Activated T-helper 1 cell treated with anti-CD3 and anti-CD28 coated beads, Interleukin-12 subunit alpha, Interleukin-12 subunit beta, Interleukin-2, Interleukin-4 antibody, amounts not matched to agents 30 ng/mL and 10 ng/mL and 1 ng/mL, durations not matched to agents 14 hours and 24 hours and 36 hours (primary cell): ENCODE data around the gene ZFP36L1. TPM values are rescaled to one million over a fixed set of nuclear protein-coding genes. Genes with fewer than 3 reads are reported as not detected.
"Not testable (repeated sequence)": the region's sequence is repeated elsewhere in the genome, so short reads cannot be mapped to it uniquely, and the experiment has no call there.

Source experiments
- DNase-seq: peaks from one replicate; pipeline ENCODE4 v3.0.0; 2021; ENCODE audit warnings: low spot score
- H3K27ac Mint-ChIP-seq: one replicate; pipeline ENCODE4 v1.8.0; 2021; ENCODE audit warnings: mild to moderate bottlenecking, mixed read lengths
- H3K27me3 Mint-ChIP-seq: one replicate; pipeline ENCODE4 v1.8.0; 2022; ENCODE audit warnings: mild to moderate bottlenecking, moderate library complexity, mixed read lengths; ENCODE audit not compliant: insufficient read depth
- H3K36me3 Mint-ChIP-seq: one replicate; pipeline ENCODE4 v1.8.0; 2021; ENCODE audit warnings: low read depth, mixed read lengths
- H3K4me1 Mint-ChIP-seq: one replicate; pipeline ENCODE4 v1.8.0; 2021; ENCODE audit warnings: low read depth, mixed read lengths
- H3K4me3 Mint-ChIP-seq: one replicate; pipeline ENCODE4 v1.8.0; 2021; ENCODE audit warnings: mild to moderate bottlenecking, moderate library complexity, mixed read lengths
- H3K9me3 Mint-ChIP-seq: one replicate; pipeline ENCODE4 v1.8.0; 2021; ENCODE audit warnings: mixed read lengths
- intact Hi-C: fragments of 100-400 bp; cut with micrococcal nuclease; formaldehyde crosslinking; loops from one replicate; pipeline ENCODE4 v1.15.1; 2024
- total RNA-seq: library from RNA; stranded (reverse); gene quantifications from 2 replicates; pipeline ENCODE4 v1.2.3, GENCODE V29; 2022

The ZFP36L1 gene
- total RNA-seq, 1 donor from 2014 or later, result 149 TPM

DNA sequence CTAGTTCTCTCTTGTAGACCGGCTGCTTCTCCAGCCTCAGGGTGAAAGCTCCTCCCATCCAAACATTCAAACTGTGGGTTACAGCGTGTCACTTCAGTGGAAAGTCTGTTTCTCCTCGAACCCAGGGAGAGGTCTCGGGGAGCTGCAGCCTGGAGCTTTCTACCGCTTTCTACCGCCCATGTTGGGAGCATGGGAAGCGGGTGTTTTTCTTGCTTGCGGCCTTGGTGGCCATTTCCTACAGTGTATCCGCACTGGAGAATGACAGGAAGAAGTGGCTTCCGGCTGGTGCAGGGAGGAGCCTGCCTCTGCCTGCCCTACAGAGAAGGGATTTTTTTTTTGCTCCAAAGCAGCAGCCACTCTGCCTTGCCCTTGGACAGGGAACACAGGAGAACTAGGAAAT, 21.2 kb downstream of the ZFP36L1 start:
- Mint-ChIP-seq H3K4me1 (peaks cover 38% of the 10 kb centered on the region), H3K36me3 (peaks cover 8% of the 10 kb centered on the region), H3K27me3 (peaks cover 2% of the 10 kb centered on the region), H3K27ac (peak overlapping the region; percentile 54), H3K9me3 (peaks cover 11% of the 10 kb centered on the region), H3K4me3 (peak overlapping the region; percentile 50)
- DNase-seq, result no peak
- intact Hi-C loops, result no loop called here

- Mint-ChIP-seq H3K27ac (peak overlapping the region; percentile 10), H3K4me3 (no peak overlapping the region), H3K4me1 (peaks cover 44% of the 10 kb centered on the region), H3K27me3 (peaks cover 4% of the 10 kb centered on the region), H3K36me3 (peaks cover 6% of the 10 kb centered on the region), H3K9me3 (peaks cover 10% of the 10 kb centered on the region)
- intact Hi-C loops, result no loop called here
- no peak for DNase-seq
Measured at GRCh38 chr14:68770553-68771286, 22.1 kb downstream of the ZFP36L1 start.

DNA sequence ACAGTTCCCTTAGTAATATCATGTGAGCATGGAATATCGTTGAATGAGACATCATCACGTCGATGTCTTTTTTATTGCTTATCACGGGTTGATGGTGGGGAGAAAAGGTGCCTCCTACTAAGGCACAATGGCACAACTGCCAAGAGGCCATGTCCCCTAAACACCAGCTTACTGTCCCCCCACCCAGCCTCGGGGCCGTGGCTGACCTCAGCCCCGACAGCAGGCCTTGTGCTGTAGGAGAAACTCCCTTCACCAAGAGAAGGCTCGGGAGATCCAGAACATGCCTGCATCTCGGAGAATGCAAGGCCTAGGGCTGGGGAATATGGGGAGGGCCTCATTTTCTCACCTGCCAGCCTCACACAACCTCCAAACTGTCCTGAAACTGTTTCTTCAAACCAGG, 22.8 kb downstream of the ZFP36L1 start:
- peaks cover 6% of the 10 kb centered on the region for H3K9me3 Mint-ChIP-seq
- H3K27ac Mint-ChIP-seq, result no peak overlapping the region
- peaks cover 47% of the 10 kb centered on the region for H3K4me1 Mint-ChIP-seq
- intact Hi-C loops, result no loop called here
- H3K4me3 Mint-ChIP-seq, result no peak overlapping the region
- H3K27me3 Mint-ChIP-seq, result peaks cover 6% of the 10 kb centered on the region
- H3K36me3 Mint-ChIP-seq, result peaks cover 4% of the 10 kb centered on the region
- no peak for DNase-seq

- peaks cover 7% of the 10 kb centered on the region for H3K27me3 Mint-ChIP-seq
- peaks cover 47% of the 10 kb centered on the region for H3K4me1 Mint-ChIP-seq
- no peaks in the 10 kb centered on the region for H3K9me3 Mint-ChIP-seq
- intact Hi-C loops, result no loop called here
- DNase-seq, result no peak
- H3K36me3 Mint-ChIP-seq, result peaks cover 1% of the 10 kb centered on the region
- no peak overlapping the region for H3K4me3 Mint-ChIP-seq
- no peak overlapping the region for H3K27ac Mint-ChIP-seq
Measured at GRCh38 chr14:68768316-68768715, 24.6 kb downstream of the ZFP36L1 start.

DNA sequence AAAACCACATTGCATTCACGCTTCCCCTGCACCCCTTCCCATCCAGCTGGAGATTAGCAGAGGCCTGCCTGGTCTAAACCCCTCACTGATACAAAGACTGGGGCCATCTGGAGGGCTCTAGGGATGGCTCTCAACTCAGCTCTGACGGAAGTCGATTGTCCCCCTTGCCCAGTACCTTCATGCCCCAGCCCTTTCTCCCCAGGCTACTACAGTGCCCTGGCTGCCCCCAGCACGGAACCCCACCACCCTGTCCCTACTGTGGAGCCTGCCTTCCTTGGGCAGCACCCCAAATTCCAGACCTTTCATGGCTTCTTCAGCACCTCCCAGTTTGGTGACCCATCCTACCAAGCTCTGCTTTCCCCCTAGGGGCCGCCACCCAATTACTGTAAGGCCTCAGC, 25.6 kb downstream of the ZFP36L1 start:
- Mint-ChIP-seq H3K9me3 (no peaks in the 10 kb centered on the region), H3K4me3 (no peak overlapping the region), H3K36me3 (peaks cover 1% of the 10 kb centered on the region), H3K27ac (no peak overlapping the region), H3K27me3 (peaks cover 7% of the 10 kb centered on the region), H3K4me1 (peaks cover 41% of the 10 kb centered on the region)
- intact Hi-C loops, result no loop called here
- DNase-seq, result no peak

- intact Hi-C loops, result no loop called here
- Mint-ChIP-seq H3K36me3 (no peaks in the 10 kb centered on the region), H3K9me3 (no peaks in the 10 kb centered on the region), H3K4me1 (peaks cover 35% of the 10 kb centered on the region), H3K27ac (no peak overlapping the region), H3K4me3 (no peak overlapping the region), H3K27me3 (peaks cover 7% of the 10 kb centered on the region)
- DNase-seq, result no peak
Measured at GRCh38 chr14:68766299-68767247, 26.3 kb downstream of the ZFP36L1 start.

DNA sequence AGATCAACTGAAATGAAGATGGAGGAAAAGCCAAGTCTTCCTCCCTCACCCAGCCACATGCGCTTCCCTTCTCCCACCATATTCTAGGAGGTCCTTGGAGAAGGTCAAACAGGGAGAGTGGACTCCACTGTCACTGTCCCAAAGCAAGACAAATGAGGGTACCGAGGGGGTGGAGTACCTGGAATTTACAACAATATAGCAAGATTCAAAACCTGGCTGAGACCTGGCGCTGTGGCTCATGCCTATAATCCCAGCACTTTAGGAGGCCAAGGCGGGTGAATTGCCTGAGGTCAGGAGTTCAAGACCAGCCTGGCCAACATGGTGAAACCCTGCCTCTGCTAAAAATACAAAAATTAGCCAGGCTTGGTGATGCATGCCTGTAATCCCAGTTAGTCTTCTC, 29.0 kb downstream of the ZFP36L1 start:
- H3K4me3 Mint-ChIP-seq, DNase-seq, intact Hi-C loops, H3K9me3 Mint-ChIP-seq, H3K27ac Mint-ChIP-seq, H3K36me3 Mint-ChIP-seq, H3K27me3 Mint-ChIP-seq: not testable (repeated sequence)
- H3K4me1 Mint-ChIP-seq, result peaks cover 25% of the 10 kb centered on the region

GRCh38 chr14:68762953-68763764, 29.7 kb downstream of the ZFP36L1 start:
- intact Hi-C loops, result no loop called here
- Mint-ChIP-seq H3K27ac (no peak overlapping the region), H3K4me1 (peaks cover 27% of the 10 kb centered on the region), H3K9me3 (no peaks in the 10 kb centered on the region), H3K27me3 (peaks cover 9% of the 10 kb centered on the region), H3K4me3 (no peak overlapping the region), H3K36me3 (no peaks in the 10 kb centered on the region)
- DNase-seq, result no peak

GRCh38 chr14:68761391-68761790, 31.5 kb downstream of the ZFP36L1 start:
- Mint-ChIP-seq H3K36me3 (no peaks in the 10 kb centered on the region), H3K27ac (no peak overlapping the region), H3K9me3 (no peaks in the 10 kb centered on the region), H3K4me1 (peaks cover 34% of the 10 kb centered on the region), H3K27me3 (peaks cover 9% of the 10 kb centered on the region), H3K4me3 (no peak overlapping the region)
- intact Hi-C loops, result no loop called here
- no peak for DNase-seq

DNA sequence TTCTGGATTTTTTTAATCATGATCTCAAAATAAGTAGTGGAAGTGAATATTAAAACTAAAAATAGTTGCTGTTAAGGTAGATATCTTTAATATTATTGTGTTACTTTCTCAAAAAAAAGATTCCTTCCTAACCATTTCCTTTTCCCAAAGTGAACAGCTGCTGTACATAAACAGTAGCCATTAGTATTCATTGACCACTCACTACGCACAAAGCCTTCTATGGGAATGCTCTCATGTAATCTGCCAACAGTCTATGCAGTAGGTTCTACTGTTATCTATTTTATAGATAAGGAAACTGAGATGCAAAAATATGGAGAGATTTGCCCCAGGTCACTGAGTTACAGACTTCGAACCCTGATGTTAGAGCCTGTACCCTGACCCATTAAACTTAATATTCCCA, 32.1 kb downstream of the ZFP36L1 start:
- no peak overlapping the region for H3K4me3 Mint-ChIP-seq
- H3K27ac Mint-ChIP-seq, result no peak overlapping the region
- peaks cover 7% of the 10 kb centered on the region for H3K27me3 Mint-ChIP-seq
- no peaks in the 10 kb centered on the region for H3K36me3 Mint-ChIP-seq
- intact Hi-C loops, result no loop called here
- peaks cover 29% of the 10 kb centered on the region for H3K4me1 Mint-ChIP-seq
- DNase-seq, result no peak
- no peaks in the 10 kb centered on the region for H3K9me3 Mint-ChIP-seq

GRCh38 chr14:68759937-68760336, 32.9 kb downstream of the ZFP36L1 start:
- intact Hi-C loops, result no loop called here
- DNase-seq, result no peak
- no peaks in the 10 kb centered on the region for H3K9me3 Mint-ChIP-seq
- H3K27ac Mint-ChIP-seq, result no peak overlapping the region
- H3K4me1 Mint-ChIP-seq, result peaks cover 22% of the 10 kb centered on the region
- peaks cover 4% of the 10 kb centered on the region for H3K27me3 Mint-ChIP-seq
- no peak overlapping the region for H3K4me3 Mint-ChIP-seq
- H3K36me3 Mint-ChIP-seq, result no peaks in the 10 kb centered on the region

GRCh38 chr14:68759017-68759560, 33.8 kb downstream of the ZFP36L1 start:
- Mint-ChIP-seq H3K4me3 (no peak overlapping the region), H3K27me3 (peaks cover 4% of the 10 kb centered on the region), H3K27ac (no peak overlapping the region), H3K9me3 (no peaks in the 10 kb centered on the region), H3K36me3 (no peaks in the 10 kb centered on the region), H3K4me1 (peaks cover 18% of the 10 kb centered on the region)
- no peak for DNase-seq
- intact Hi-C loops, result no loop called here
